D341Med (cell line): Measurements from ENCODE around the gene CHRNB4.
"Not testable (repeated sequence)": the region's sequence is repeated elsewhere in the genome, so short reads cannot be mapped to it uniquely, and the experiment has no call there.

Experiments used
- DNase-seq: peaks from one replicate; pipeline ENCODE4 v3.0.0; 2012; ENCODE audit warnings: low spot score

Gene CHRNB4

GRCh38 chr15:78616506-78616905 lies 24.5 kb downstream of the CHRNB4 start:
- peak; percentile 9 for DNase-seq

GRCh38 chr15:78615151-78615589 lies 25.8 kb downstream of the CHRNB4 start:
- DNase-seq, result peak; percentile 17

- DNase-seq, result no peak
Measured at GRCh38 chr15:78614021-78614420, 27.0 kb downstream of the CHRNB4 start.

- not testable (repeated sequence) for DNase-seq
Measured at GRCh38 chr15:78609551-78609950, 31.5 kb downstream of the CHRNB4 start.

GRCh38 chr15:78605680-78606079 lies 35.3 kb downstream of the CHRNB4 start:
- no peak for DNase-seq

GRCh38 chr15:78605201-78605600 lies 35.8 kb downstream of the CHRNB4 start:
- DNase-seq, result no peak

GRCh38 chr15:78604420-78604819 lies 36.6 kb downstream of the CHRNB4 start:
- DNase-seq, result no peak

- no peak for DNase-seq
Measured at GRCh38 chr15:78603467-78603866, 37.5 kb downstream of the CHRNB4 start.

- no peak for DNase-seq
Measured at GRCh38 chr15:78599189-78599588, 41.8 kb downstream of the CHRNB4 start.

- no peak for DNase-seq
Measured at GRCh38 chr15:78598348-78598747, 42.7 kb downstream of the CHRNB4 start.

GRCh38 chr15:78597583-78597982 lies 43.4 kb downstream of the CHRNB4 start:
- DNase-seq, result no peak

GRCh38 chr15:78574944-78575343 lies 66.1 kb downstream of the CHRNB4 start:
- no peak for DNase-seq
